Measurements from ENCODE around the gene FAM168A. TPM values are rescaled to one million over a fixed set of nuclear protein-coding genes. Genes with fewer than 3 reads are reported as not detected.

Gene FAM168A
- total and polyA plus RNA-seq, 9 of the 15 experiments (the other 6 are each of a cell fraction or from before 2014, with no cell fraction given), result 0.44 to 7.2 (median 2.9) TPM

GRCh38 chr11:73496134-73496533 is 101.8 kb downstream of the FAM168A start:
- ChIA-PET CTCF (ENCODE audit: low intra/inter-chr PET ratio) (no interaction called here), POLR2A (no interaction called here)
- ATAC-seq (no peak), FAIRE-seq (no peak), DNase-seq (ENCODE audit: extremely low read depth in 1 of 4, low spot score in 3 of 4) (no peak)
- H3K27ac ChIP-seq (ENCODE audit: extremely low read depth, low read depth, low read length), result no peak overlapping the region
- in situ Hi-C loops (cut with MboI) (no loop called here), intact Hi-C loops (cut with micrococcal nuclease) (no loop called here)
- no peak overlapping the region for H2AFZ ChIP-seq (ENCODE audit: low read depth, low read length)
- H3K79me2 ChIP-seq (ENCODE audit: control insufficient read depth, insufficient read depth, low read length), result no peaks in the 10 kb centered on the region
- WGBS (ENCODE audit: insufficient coverage, low coverage, missing lambda C conversion rate), result 26% methylated on average over 6 of the region's 6 CpGs
- H3K9ac ChIP-seq (ENCODE audit: insufficient read depth in 1 of 2, low read depth in 2 of 2, low read length in 2 of 2), result no peak overlapping the region
- no peaks in the 10 kb centered on the region for H3K9me1 ChIP-seq (ENCODE audit: control insufficient read depth, insufficient read depth, low read length)
- H3K9me3 ChIP-seq (replicated peaks; ENCODE audit: control insufficient read depth, insufficient read depth, low read depth, low read length), result no peaks in the 10 kb centered on the region; the same call in 1 of the 2 replicates
- H3K4me2 ChIP-seq (ENCODE audit: insufficient read depth, low read length), result no peak overlapping the region
- H3K4me3 ChIP-seq, result no peak overlapping the region
- no peaks in the 10 kb centered on the region for H3K4me1 ChIP-seq (replicated peaks in 1 of 2; ENCODE audit: control insufficient read depth in 2 of 2, insufficient read depth in 2 of 2, low read length in 2 of 2)
- peaks cover 0 to 2% of the 10 kb centered on the region in 2 experiments; a peak in 3 of 5 replicates for H3K27me3 ChIP-seq (ENCODE audit: control insufficient read depth in 2 of 2, insufficient read depth in 2 of 2, low read length in 2 of 2)
- peaks cover 2% of the 10 kb centered on the region; the same call in 1 of the 2 replicates for H4K20me1 ChIP-seq (replicated peaks; ENCODE audit: control insufficient read depth, insufficient read depth, low read length)
- BruUV-seq (replicated peaks), result no TSS peak
- no peaks in the 10 kb centered on the region for H3K36me3 ChIP-seq (ENCODE audit: control insufficient read depth, insufficient read depth, low read length)
- no peak for TF ChIP-seq CHD7 (IDR thresholded peaks at IDR 0.05; ENCODE audit: low read depth, low read length)
- TF ChIP-seq, protein P1, sequence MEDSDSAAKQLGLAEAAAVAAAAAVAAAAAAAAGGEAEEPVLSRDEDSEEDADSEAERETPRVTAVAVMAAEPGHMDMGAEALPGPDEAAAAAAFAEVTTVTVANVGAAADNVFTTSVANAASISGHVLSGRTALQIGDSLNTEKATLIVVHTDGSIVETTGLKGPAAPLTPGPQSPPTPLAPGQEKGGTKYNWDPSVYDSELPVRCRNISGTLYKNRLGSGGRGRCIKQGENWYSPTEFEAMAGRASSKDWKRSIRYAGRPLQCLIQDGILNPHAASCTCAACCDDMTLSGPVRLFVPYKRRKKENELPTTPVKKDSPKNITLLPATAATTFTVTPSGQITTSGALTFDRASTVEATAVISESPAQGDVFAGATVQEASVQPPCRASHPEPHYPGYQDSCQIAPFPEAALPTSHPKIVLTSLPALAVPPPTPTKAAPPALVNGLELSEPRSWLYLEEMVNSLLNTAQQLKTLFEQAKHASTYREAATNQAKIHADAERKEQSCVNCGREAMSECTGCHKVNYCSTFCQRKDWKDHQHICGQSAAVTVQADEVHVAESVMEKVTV (CRISPR knock-in tag; IDR thresholded peaks at IDR 0.05), result no peak
